ENCODE data around the gene CRYBG1.

The CRYBG1 gene

DNA sequence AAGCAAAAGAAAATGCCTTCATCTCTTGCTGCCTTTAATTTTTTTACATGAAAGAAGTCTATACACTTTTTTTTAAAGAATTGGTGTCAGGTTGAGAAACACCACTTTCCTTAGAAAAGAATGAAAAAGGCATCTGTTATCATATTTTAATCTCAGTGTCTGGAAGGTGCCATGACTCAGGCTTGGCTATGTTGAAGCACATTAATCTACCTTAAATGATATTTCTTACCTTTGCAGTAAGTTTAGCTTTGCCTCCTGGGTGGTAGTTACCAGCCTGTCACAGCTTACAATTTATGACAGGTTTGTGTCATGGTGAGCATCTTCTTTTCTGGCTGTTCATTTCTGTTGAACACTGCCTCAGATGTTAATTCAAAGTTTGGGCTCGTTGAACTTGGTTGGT is 173.5 kb downstream of the CRYBG1 start:
- in situ Hi-C loops (cut with MboI; ENCODE audit: low pct_unique_long_range_greater_than_20kb, low sequenced_read_pairs, unreplicated experiment), result no loop called here
- TF ChIP-seq, protein P1, sequence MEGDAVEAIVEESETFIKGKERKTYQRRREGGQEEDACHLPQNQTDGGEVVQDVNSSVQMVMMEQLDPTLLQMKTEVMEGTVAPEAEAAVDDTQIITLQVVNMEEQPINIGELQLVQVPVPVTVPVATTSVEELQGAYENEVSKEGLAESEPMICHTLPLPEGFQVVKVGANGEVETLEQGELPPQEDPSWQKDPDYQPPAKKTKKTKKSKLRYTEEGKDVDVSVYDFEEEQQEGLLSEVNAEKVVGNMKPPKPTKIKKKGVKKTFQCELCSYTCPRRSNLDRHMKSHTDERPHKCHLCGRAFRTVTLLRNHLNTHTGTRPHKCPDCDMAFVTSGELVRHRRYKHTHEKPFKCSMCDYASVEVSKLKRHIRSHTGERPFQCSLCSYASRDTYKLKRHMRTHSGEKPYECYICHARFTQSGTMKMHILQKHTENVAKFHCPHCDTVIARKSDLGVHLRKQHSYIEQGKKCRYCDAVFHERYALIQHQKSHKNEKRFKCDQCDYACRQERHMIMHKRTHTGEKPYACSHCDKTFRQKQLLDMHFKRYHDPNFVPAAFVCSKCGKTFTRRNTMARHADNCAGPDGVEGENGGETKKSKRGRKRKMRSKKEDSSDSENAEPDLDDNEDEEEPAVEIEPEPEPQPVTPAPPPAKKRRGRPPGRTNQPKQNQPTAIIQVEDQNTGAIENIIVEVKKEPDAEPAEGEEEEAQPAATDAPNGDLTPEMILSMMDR (IDR thresholded peaks at IDR 0.05; ENCODE audit: extremely low read depth, insufficient read depth, missing control alignments), result no peak
- no peak for DNase-seq (ENCODE audit: low spot score)

DNA sequence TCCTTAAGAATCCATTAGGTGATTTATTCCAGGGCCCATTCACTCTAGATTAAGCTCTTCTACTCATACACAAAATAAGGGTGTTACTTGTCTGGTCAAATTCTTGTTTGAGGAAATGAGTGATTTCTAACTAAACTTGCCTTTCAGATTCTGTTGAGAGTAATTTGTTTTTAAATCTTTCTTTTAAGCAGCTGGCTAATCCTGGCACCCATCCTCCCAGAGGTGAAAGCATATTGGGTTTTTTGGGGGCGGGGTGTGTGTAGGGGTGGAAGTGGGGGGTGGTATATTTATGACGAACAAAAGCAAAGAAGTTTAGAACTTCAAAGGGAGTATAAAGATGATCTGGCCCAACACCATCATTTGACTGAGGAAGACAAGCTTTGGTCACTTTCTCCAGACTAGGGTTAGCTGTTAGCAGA is 174.1 kb downstream of the CRYBG1 start:
- TF ChIP-seq, protein P1 (IDR thresholded peaks at IDR 0.05; ENCODE audit: extremely low read depth, insufficient read depth, missing control alignments), result no peak
- DNase-seq (ENCODE audit: low spot score), result peak; percentile 19
- in situ Hi-C loops (cut with MboI; ENCODE audit: low pct_unique_long_range_greater_than_20kb, low sequenced_read_pairs, unreplicated experiment), result no loop called here

DNA sequence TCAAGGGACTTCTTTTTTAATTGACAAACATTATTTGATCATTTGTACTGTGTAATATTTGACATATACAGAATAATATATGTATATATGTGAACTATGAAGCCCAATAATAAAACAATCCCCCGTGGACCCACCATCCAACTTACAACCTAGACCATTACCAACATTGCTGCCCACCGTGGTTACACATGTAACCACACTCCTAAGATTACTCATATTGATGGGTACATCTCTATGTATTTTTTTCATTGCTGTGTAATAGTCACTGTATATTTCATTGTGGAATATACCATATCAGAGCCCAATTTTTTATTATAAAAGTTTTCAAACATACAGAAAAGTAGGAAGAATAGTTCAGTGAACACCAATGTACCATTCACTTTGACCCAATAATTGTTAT is 174.5 kb downstream of the CRYBG1 start:
- TF ChIP-seq, protein P1 (IDR thresholded peaks at IDR 0.05; ENCODE audit: extremely low read depth, insufficient read depth, missing control alignments), result no peak
- in situ Hi-C loops (cut with MboI; ENCODE audit: low pct_unique_long_range_greater_than_20kb, low sequenced_read_pairs, unreplicated experiment), result no loop called here
- no peak for DNase-seq (ENCODE audit: low spot score)

DNA sequence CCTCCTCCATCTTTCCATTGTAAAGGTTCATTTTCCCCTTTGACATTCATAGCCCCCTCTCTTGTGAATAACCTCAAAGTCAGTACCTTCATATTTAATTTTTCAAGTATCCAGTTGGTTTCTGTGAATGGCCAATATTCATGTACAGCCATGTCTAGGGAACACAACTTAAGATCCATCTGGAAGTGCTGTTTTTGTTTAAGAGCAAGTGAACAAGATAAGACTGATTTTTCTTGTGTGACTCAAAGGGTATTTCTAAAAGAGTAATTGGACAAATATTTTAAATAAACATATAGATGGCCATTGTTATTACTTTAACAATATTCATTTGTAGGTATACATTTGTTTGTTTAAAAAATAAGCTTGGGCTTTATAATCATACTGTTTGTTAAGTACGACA is 175.8 kb downstream of the CRYBG1 start:
- TF ChIP-seq, protein P1 (IDR thresholded peaks at IDR 0.05; ENCODE audit: extremely low read depth, insufficient read depth, missing control alignments), result no peak
- in situ Hi-C loops (cut with MboI; ENCODE audit: low pct_unique_long_range_greater_than_20kb, low sequenced_read_pairs, unreplicated experiment), result no loop called here
- no peak for DNase-seq (ENCODE audit: low spot score)

DNA sequence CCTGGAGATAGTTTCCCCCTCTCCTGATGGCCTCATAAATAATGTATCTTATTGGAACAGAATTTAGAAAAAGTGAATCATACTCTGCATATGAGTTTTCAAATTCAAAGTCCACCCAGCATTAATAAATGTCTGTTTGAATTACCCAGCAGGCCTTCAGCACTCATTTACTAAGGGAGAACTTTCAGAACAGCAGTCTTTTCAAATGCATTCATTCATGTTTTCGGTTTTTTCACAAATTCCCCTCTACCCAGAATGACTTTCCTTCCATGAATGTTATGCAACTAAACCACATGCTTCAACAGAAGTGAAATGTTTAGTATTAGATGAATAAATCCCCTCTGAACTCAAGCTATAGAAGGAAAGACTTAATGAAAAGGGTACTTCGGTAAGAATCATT is 176.3 kb downstream of the CRYBG1 start:
- DNase-seq (ENCODE audit: low spot score), result peak; percentile 26
- TF ChIP-seq, protein P1 (IDR thresholded peaks at IDR 0.05; ENCODE audit: extremely low read depth, insufficient read depth, missing control alignments), result no peak
- in situ Hi-C loops (cut with MboI; ENCODE audit: low pct_unique_long_range_greater_than_20kb, low sequenced_read_pairs, unreplicated experiment), result no loop called here

DNA sequence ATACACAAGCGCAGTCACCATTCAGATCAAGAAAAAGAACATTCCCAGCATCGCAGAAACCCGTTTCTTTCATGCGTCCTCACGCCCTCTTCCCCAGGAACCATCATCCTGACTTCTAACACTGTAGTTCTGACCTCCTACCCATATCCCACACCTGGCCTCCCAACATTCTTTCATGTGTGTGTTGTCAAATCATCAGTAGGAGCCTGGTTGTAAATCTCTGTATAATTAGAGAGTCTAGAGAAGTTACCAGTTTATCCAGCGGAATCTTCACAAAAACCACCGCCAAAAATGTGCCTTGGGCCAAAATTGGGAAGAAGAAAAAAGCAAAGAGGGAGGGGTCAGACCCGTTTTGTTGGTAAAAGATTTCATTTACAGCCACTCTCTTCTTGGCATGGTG is 177.1 kb downstream of the CRYBG1 start:
- in situ Hi-C loops (cut with MboI; ENCODE audit: low pct_unique_long_range_greater_than_20kb, low sequenced_read_pairs, unreplicated experiment), result no loop called here
- TF ChIP-seq, protein P1 (IDR thresholded peaks at IDR 0.05; ENCODE audit: extremely low read depth, insufficient read depth, missing control alignments), result no peak
- DNase-seq (ENCODE audit: low spot score), result no peak

DNA sequence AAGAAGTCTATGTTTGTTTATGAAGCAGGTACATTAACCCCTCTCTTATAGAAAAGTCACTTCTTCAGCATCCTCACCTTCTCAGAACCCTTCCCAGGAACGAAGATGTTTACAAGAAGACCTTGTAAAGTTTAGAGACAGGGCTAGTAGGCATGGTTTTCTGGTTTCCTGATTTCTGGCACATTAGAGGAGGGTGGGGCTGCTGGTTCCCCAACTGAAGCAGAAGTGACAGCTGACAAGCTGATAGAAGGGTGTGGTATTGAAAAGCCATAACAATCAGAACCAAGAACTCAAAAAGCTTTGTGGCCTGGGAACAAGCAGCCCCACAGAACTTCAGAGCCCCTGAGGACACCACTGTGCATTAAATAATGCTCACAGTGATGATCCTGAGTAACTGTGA is 177.6 kb downstream of the CRYBG1 start:
- DNase-seq (ENCODE audit: low spot score), result no peak
- in situ Hi-C loops (cut with MboI; ENCODE audit: low pct_unique_long_range_greater_than_20kb, low sequenced_read_pairs, unreplicated experiment), result no loop called here
- TF ChIP-seq, protein P1 (IDR thresholded peaks at IDR 0.05; ENCODE audit: extremely low read depth, insufficient read depth, missing control alignments), result no peak

Measured in GM13977 (cell line).